Esophagus mucosa (tissue), 1 donor: ENCODE data around the gene OAF. TPM values are rescaled to one million over a fixed set of nuclear protein-coding genes. Genes with fewer than 3 reads are reported as not detected.
A peak's percentile ranks its signal among the peaks of the same experiment; 100 is the strongest.
"Not testable (repeated sequence)": the region's sequence is repeated elsewhere in the genome, so short reads cannot be mapped to it uniquely, and the experiment has no call there.

ENCODE experiments used
- ATAC-seq: fragments of 200-7000 bp; cut with Tn5 transposase; one replicate; pipeline ENCODE4 v1.9.1; 2020
- total RNA-seq: library from RNA; stranded (reverse); gene quantifications from one replicate; pipeline ENCODE4 v1.2.4, GENCODE V29; 2023
- donor health status: DM: yes; HTN: yes; CAD: no.

OAF gene
- total RNA-seq, 1 donor from 2014 or later = 9.0 TPM

DNA sequence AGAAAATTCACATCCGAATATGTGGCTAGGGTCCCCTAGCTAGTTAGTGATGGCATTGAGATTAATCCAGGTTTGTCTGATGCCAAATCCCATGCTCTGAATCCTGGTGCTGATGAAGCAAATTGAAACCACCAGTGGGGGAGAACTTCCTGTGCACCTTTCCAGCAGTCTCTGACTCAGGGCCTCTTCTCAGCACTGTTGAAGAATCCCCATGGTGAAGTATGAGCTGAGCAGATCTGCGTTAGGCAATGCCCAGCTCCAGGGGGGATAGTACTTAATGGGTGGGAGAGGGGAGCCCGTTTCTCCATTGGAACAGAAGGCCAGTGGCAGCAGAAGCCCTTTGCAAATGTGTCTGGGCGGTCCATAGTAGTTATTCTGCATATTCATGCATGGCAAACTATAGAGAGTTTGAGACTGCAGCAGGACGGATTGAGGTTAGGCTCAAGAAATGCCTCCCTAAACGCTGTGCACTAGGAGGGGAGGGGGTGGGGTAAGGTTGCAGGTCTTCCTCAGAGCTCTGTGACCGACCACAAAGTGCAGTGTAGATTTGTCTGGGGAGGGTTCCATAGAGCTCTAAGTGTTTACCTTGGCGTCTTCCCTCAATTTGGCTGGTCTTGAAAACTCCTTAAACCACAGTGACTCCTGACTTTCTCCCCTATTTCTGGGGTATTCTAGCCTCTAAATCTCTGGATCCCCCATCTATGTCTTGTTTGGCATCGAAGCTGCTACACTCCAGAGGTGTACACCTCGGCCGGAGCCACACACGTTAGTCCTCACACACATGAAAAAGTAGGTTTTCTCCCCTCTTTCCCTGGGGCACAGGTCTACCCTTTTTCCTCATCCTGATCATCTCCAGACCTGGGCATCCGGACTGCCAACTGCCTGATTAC is 33.9 kb downstream of the OAF start:
- no peak for ATAC-seq

DNA sequence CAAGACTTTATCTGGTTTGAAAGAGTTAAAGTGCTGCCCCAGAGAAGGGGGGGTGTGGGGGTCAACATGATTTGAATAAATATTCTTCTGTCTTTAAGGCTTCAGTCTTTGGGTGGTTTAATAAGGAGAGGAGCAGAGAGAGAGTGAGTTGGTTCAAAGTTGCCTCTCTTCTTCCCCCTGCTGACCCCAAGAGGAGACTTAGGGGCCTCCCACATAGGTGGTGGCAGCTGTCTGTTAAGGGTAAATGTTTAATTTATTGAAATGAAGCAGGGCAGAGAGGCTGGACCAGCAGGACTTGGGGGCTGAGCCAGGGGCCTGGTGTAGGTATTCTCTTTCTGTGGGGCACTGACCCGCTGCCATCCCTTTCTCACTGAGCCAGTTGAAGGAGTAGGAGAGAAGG is 34.6 kb downstream of the OAF start:
- no peak for ATAC-seq

DNA sequence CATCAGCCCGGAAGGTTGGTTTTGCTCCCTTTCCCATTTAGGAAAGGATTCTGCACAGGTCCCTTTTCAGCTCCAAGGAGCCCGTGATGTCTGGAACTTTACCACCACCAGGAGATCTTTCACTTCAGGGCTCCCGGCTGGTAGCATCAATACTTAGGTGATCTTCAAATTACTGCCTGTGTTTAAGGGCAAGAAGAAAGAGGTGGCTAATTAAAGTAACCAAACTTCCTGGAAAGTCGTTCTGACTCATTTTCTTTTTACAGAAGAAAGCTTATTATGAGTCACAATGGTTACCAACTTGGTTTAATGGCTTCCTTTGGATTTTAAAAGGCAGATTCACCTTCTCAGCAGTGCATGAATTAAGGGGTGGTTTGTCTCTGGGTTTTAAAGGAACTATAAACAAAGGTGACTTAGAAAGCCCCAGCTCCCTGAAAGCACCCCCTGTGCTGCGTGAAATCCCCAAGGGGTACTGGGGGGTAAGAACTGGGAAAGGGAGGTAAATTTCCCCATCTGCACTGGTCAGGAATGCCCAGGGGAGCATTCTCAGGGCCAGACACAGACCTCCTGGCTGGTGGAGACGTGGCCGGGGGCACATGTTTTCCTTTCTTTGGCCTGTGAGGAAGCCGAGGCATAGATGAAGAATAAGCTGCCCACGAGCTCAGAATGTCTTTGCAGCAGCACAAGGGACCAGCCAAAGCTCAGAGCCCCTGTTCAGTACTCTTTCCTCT is 37.9 kb downstream of the OAF start:
- ATAC-seq = peak; percentile 74

DNA sequence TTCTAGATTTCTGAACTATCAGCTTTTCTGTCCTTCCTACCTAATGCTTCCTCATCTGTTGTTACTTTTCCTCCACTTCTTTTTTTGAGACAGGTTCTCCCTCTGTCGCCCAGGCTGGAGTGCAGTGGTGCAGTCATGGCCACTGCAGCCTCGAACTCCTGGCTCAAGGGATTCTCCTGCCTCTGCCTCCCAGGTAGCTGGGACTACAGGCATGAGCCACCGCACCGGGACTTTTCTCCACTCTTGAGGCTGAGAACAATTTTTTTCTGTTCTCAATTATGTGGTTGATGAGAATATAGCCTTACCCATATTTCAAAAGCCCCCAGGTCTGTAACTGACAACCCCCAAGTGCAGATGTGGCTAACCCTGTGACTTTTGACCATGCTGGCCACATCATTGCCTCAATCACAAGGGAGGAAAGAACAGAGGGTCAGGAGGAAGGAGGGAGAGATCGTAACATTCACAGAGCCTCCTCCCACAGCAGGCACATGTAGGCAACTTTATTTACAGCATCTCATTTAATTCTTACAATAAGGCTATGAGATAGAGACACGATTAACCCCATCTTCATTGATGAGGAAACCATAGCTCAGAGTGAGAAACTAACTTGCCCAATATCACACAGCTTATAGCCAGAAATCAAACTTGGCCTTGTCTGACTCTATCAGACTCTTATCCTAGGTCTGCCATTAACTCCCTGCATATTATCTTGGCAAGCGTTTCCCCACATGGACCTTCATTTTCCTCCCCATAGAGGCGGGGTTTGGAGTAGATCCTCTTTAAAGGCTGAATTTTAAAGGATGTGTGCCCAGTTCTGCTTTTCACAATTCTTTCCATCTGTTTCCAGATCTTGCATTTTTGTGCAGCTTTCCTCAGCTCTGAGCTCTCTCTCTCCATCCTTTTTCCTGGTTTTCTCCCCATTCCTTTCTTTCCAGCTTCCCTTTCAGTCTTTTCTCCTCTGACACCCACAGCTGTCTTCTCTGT is 38.7 kb downstream of the OAF start:
- ATAC-seq = no peak

DNA sequence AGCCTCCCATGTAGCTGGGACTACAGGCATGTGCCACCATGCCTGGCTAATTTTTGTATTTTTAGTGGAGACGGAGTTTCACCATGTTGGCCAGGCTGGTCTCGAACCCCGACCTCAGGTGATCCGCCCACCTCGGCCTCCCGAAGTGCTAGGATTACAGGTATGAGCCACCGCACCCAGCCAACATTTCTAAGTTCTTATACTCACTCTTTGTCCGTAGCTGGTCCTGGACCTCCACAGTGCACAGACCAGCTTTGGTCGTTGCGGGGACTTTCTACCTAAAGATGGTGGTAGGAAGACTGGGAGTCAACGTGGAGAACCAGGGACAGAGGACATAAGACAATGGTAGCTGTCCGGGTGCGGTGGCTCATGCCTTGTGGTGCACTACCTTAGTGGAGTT is 42.5 kb downstream of the OAF start:
- ATAC-seq = not testable (repeated sequence)

DNA sequence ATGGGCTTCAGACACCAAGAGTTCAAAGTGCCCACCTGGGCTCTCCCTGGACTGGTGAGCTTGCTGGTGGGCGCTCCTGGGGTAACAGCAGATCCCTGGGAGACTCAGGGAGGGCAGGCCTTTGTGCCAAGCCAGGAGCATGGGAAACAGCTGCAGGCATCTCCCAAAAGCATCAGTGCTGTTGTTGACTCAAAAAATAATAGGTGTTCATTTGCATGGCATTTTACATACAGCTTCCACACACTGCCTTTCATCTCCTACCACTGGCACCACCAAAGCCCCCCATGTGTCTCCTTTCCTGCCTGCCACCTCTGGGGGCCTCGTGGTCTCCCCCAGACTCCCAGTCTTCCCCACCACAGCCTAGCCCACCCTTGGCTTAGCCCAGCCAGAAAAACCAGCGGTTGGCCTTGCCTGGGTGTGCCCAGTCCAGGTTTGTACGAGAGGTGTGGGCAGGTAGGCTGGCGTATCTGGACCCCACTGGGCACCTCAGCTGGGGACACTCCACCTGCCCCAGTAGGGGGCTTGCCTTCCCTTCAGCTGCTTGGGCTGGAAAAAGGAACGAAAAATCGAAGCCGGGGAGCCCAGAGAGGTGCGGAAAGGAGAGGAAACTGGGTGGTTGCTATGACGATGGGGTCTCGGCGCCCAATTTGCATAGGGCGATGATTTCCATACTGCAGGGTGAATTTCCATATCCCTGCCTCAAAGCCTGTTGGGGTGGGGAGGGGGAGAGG is 44.1 kb downstream of the OAF start:
- no peak for ATAC-seq

GRCh38 chr11:120255519-120255866 is 44.7 kb downstream of the OAF start:
- no peak for ATAC-seq

- no peak for ATAC-seq
These were observed 45.3 kb downstream of the OAF start for GRCh38 chr11:120256178-120256577.

GRCh38 chr11:120256779-120257178 is 45.9 kb downstream of the OAF start:
- no peak for ATAC-seq

DNA sequence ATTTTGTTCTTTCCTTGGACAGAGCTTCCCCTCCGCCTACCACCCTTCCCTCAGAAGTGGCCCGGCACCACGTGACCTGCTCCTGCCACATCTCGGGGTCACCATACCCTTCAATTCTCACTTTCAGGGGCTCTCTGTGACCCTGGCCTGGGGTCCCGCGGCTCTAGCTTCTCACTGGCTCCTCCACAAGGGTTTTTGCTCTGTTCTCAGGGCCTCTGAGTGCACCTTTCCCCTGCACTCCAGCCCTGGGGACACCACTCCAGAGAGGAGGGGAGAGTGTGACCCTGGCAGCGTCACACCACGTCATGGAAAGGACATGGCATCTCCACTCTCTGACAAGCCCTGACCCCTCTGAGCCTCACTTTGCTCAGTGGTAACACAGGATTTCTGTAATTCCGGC is 46.5 kb downstream of the OAF start:
- no peak for ATAC-seq

DNA sequence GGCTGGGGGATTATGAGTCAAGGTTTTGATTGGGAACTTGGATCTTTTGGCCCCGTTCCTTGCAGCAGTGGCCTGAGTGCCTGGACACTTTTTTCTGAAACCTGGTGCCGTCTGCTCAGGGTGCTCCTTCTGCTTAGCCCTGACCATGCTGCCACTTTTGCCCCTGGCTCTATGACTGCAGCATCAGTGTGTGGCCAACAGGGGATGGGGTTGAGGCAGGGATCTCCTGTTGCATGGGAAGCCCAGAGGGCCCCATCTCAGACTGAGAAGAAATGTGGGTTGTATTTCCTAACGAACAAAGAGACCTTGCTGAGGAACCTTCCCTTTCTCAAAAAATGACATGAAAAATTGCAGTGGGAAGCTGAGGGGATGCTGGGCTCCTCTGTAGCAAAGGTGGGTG is 47.8 kb downstream of the OAF start:
- no peak for ATAC-seq

DNA sequence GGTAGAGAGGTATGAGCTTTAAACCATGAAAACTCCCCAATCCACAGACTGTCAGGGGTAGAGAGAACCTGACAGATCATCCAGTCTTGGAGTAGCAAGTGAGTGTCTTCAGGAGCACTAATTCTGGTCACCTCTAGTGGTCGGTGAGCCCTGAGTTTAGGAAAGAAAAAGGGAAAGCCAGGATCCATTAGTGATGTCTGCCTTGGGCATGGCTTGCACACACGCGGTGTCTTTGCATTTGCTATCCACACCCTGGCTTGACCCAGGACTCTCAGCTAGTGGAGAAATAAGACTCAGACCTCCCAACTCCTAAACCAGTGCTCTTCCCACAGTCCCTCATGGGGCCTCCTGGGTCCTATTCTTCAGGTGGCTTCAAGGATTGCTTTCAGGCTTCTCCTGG is 48.4 kb downstream of the OAF start:
- no peak for ATAC-seq

DNA sequence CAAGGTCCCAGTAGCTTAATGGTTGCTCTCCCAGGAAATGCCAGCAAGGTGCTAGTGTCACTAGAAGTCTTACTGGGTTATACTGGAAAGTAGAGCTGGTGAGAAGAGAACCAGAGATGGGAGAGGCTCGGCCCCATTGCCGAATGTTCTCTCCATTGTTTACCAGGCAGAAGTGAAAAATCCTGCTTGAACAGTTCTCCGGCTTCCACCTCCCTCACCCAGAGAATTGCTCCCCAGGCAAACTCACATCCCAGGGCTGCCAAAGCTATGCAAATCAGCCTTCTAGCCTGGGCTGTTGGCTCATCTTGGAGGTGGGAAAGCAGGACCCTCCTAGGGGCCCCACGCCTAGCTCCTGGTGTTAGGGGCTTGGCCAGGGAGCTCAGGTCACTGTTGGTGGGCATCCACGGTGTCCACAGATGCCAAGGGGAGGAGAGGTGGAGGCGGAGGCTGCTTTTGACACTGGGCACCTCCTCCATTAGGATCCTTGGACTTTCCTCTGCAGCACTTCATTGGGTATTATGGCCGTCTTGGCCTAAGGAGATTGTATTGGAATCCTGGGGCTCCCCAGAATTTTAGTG is 49.2 kb downstream of the OAF start:
- ATAC-seq = peak; percentile 65

DNA sequence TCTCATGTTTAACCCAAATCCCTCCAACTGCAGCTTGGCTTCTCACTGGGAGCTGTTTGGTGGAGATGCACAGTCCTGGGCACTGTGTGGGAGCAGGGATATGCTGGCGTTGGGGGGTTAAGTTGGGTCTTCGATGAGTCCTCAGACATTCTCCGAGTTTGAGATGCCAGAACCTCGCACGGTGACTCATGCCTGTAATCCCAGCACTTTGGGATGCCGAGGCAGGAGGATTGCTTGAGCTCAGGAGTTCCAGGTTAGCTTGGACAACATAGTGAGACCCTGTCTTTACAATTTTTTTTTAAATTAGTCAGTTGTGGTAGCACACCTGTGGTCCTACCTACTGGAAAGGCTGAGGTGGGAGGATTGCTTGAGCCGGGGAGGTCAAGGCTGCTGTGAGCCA is 49.8 kb downstream of the OAF start:
- no peak for ATAC-seq

GRCh38 chr11:120261321-120261720 is 50.5 kb downstream of the OAF start:
- ATAC-seq = no peak

GRCh38 chr11:120261931-120262330 is 51.1 kb downstream of the OAF start:
- no peak for ATAC-seq

- no peak for ATAC-seq
These were observed 56.5 kb downstream of the OAF start for GRCh38 chr11:120267319-120267718.

DNA sequence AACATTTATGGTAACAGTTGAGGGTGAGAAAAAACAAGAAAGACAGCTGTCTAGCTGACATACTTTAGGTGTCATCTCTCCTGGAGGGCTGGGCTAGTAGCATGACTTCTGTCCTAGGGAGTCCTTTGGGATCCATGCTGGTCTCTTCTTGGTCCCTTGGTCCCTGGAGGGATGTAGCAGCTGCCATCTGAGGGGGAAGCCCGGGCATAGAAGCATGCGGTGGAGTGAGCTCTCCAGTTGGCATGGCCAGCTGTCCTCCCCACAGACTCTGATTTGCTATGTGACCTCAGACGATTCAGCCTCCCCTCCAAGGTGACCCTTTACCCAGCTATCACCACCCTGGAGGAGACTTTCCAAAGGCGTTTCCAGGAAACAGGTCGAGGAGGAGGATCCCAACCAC is 57.9 kb downstream of the OAF start:
- no peak for ATAC-seq

GRCh38 chr11:120270386-120270785 is 59.6 kb downstream of the OAF start:
- no peak for ATAC-seq

DNA sequence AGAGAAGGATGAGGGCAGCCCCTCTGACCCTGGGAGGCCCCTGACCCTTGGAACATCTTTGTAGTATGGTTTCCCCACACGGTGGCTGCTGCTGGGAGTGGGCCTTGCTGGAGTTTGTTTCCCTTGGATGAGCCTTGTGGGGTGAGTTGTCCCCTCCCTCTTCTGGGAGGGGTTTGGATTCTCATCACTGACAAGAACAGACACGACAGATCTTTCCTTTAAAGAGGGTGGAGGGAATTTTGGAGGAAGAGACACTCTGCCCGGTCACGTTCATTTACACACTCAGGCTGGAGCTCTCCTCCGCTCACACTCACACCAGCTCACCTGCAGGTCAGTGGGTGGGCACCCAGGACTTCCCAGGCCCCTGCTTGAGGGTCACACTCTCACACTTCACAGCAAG is 60.8 kb downstream of the OAF start:
- ATAC-seq = peak; percentile 66

- peak; percentile 85 for ATAC-seq
These were observed 61.5 kb downstream of the OAF start for GRCh38 chr11:120272303-120272702.

- ATAC-seq = peak; percentile 35
These were observed 62.6 kb downstream of the OAF start for GRCh38 chr11:120273432-120273831.
